ENCODE data around the gene DLGAP1.

Gene DLGAP1

GRCh38 chr18:3616744-3617143 lies 838.4 kb downstream of the DLGAP1 start:
- CTCF ChIA-PET = no interaction called here
- POLR2A ChIA-PET = no interaction called here

GRCh38 chr18:3616142-3616541 lies 839.0 kb downstream of the DLGAP1 start:
- DNase-seq (ENCODE audit: extremely low spot score) = no peak
- POLR2A ChIA-PET = no interaction called here
- CTCF ChIA-PET = no interaction called here
- TF ChIP-seq L3MBTL2 (conservative IDR thresholded peaks at IDR 0.05) (no peak), FOXA1 (IDR thresholded peaks at IDR 0.05) (no peak), ARNT (IDR thresholded peaks at IDR 0.05) (no peak), ELF4 (IDR thresholded peaks at IDR 0.05) (no peak), ZNF384 (IDR thresholded peaks at IDR 0.05) (no peak)

More at GRCh38 chr18:3616744-3617143, 838.4 kb downstream of the DLGAP1 start:
- TF ChIP-seq BHLHE40 (IDR thresholded peaks at IDR 0.05; ENCODE audit: borderline replicate concordance) (no peak), PKNOX1 (IDR thresholded peaks at IDR 0.05) (no peak), FOXM1 (IDR thresholded peaks at IDR 0.05; ENCODE audit: borderline replicate concordance) (no peak), ARNT (IDR thresholded peaks at IDR 0.05) (no peak), NFRKB (IDR thresholded peaks at IDR 0.05) (no peak), ZNF384 (IDR thresholded peaks at IDR 0.05) (no peak), LEF1 (IDR thresholded peaks at IDR 0.05; ENCODE audit: borderline replicate concordance) (no peak), L3MBTL2 (conservative IDR thresholded peaks at IDR 0.05) (no peak), SUZ12 (IDR thresholded peaks at IDR 0.05) (no peak)
- DNase-seq (ENCODE audit: extremely low spot score) = no peak

- no peak for TF ChIP-seq SP1 (IDR thresholded peaks at IDR 0.05)
- no peak for TF ChIP-seq CTBP1 (IDR thresholded peaks at IDR 0.05; ENCODE audit: borderline replicate concordance)
- TF ChIP-seq LEF1 (IDR thresholded peaks at IDR 0.05; ENCODE audit: borderline replicate concordance) = no peak
- no peak for TF ChIP-seq ELF4 (IDR thresholded peaks at IDR 0.05)
- no peak for TF ChIP-seq ZNF384 (IDR thresholded peaks at IDR 0.05)
- ChIA-PET CTCF (no interaction called here), POLR2A (no interaction called here)
- DNase-seq (ENCODE audit: extremely low spot score) = no peak
These were observed 839.6 kb downstream of the DLGAP1 start for GRCh38 chr18:3615374-3615985.

- POLR2A ChIA-PET = no interaction called here
- TF ChIP-seq NFRKB (IDR thresholded peaks at IDR 0.05) = no peak
- no peak for TF ChIP-seq PKNOX1 (IDR thresholded peaks at IDR 0.05)
- no peak for TF ChIP-seq HDGF (IDR thresholded peaks at IDR 0.05; ENCODE audit: borderline replicate concordance)
- TF ChIP-seq ELF4 (IDR thresholded peaks at IDR 0.05) = no peak
- TF ChIP-seq TARDBP (IDR thresholded peaks at IDR 0.05) = no peak
- TF ChIP-seq FOXA1 (IDR thresholded peaks at IDR 0.05) = no peak
- TF ChIP-seq SUZ12 (IDR thresholded peaks at IDR 0.05) = no peak
- no peak for TF ChIP-seq LEF1 (IDR thresholded peaks at IDR 0.05; ENCODE audit: borderline replicate concordance)
- TF ChIP-seq SP1 (IDR thresholded peaks at IDR 0.05) = no peak
- TF ChIP-seq BHLHE40 (IDR thresholded peaks at IDR 0.05; ENCODE audit: borderline replicate concordance) = no peak
- TF ChIP-seq L3MBTL2 (conservative IDR thresholded peaks at IDR 0.05) = no peak
- no peak for TF ChIP-seq CTBP1 (IDR thresholded peaks at IDR 0.05; ENCODE audit: borderline replicate concordance)
- no peak for TF ChIP-seq FOXM1 (IDR thresholded peaks at IDR 0.05; ENCODE audit: borderline replicate concordance)
- TF ChIP-seq ZNF384 (IDR thresholded peaks at IDR 0.05) = no peak
- TF ChIP-seq FOXK2 (IDR thresholded peaks at IDR 0.05) = no peak
- no peak for TF ChIP-seq ARNT (IDR thresholded peaks at IDR 0.05)
- CTCF ChIA-PET = no interaction called here
- no peak for DNase-seq (ENCODE audit: extremely low spot score)
These were observed 842.8 kb downstream of the DLGAP1 start for GRCh38 chr18:3612315-3612714.

GRCh38 chr18:3611313-3612090 lies 843.6 kb downstream of the DLGAP1 start:
- CTCF ChIA-PET = no interaction called here

GRCh38 chr18:3610813-3611212 lies 844.3 kb downstream of the DLGAP1 start:
- DNase-seq (ENCODE audit: extremely low spot score) = no peak
- ChIA-PET POLR2A (no interaction called here), CTCF (no interaction called here)
- TF ChIP-seq SP1 (IDR thresholded peaks at IDR 0.05) (no peak), ELF4 (IDR thresholded peaks at IDR 0.05) (no peak), L3MBTL2 (conservative IDR thresholded peaks at IDR 0.05) (no peak), ARNT (IDR thresholded peaks at IDR 0.05) (no peak), LEF1 (IDR thresholded peaks at IDR 0.05; ENCODE audit: borderline replicate concordance) (no peak), PKNOX1 (IDR thresholded peaks at IDR 0.05) (no peak), HDGF (IDR thresholded peaks at IDR 0.05; ENCODE audit: borderline replicate concordance) (no peak), FOXM1 (IDR thresholded peaks at IDR 0.05; ENCODE audit: borderline replicate concordance) (no peak), CTBP1 (IDR thresholded peaks at IDR 0.05; ENCODE audit: borderline replicate concordance) (no peak), NFRKB (IDR thresholded peaks at IDR 0.05) (no peak), FOXA1 (IDR thresholded peaks at IDR 0.05) (no peak), SUZ12 (IDR thresholded peaks at IDR 0.05) (no peak), ZNF384 (IDR thresholded peaks at IDR 0.05) (no peak), BHLHE40 (IDR thresholded peaks at IDR 0.05; ENCODE audit: borderline replicate concordance) (no peak), TARDBP (IDR thresholded peaks at IDR 0.05) (no peak), FOXK2 (IDR thresholded peaks at IDR 0.05) (no peak)

More at GRCh38 chr18:3611313-3612090, 843.6 kb downstream of the DLGAP1 start:
- POLR2A ChIA-PET = no interaction called here
- TF ChIP-seq ARNT (IDR thresholded peaks at IDR 0.05) (no peak), FOXK2 (IDR thresholded peaks at IDR 0.05) (no peak), LEF1 (IDR thresholded peaks at IDR 0.05; ENCODE audit: borderline replicate concordance) (no peak), BHLHE40 (IDR thresholded peaks at IDR 0.05; ENCODE audit: borderline replicate concordance) (no peak), L3MBTL2 (conservative IDR thresholded peaks at IDR 0.05) (no peak), FOXA1 (IDR thresholded peaks at IDR 0.05) (no peak)
- no peak for DNase-seq (ENCODE audit: extremely low spot score)
